ENCODE data around the gene UBE2G2. TPM values are rescaled to one million over a fixed set of nuclear protein-coding genes. Genes with fewer than 3 reads are reported as not detected.

The UBE2G2 gene
- total RNA-seq, 1 donor from 2014 or later, result 137 TPM

DNA sequence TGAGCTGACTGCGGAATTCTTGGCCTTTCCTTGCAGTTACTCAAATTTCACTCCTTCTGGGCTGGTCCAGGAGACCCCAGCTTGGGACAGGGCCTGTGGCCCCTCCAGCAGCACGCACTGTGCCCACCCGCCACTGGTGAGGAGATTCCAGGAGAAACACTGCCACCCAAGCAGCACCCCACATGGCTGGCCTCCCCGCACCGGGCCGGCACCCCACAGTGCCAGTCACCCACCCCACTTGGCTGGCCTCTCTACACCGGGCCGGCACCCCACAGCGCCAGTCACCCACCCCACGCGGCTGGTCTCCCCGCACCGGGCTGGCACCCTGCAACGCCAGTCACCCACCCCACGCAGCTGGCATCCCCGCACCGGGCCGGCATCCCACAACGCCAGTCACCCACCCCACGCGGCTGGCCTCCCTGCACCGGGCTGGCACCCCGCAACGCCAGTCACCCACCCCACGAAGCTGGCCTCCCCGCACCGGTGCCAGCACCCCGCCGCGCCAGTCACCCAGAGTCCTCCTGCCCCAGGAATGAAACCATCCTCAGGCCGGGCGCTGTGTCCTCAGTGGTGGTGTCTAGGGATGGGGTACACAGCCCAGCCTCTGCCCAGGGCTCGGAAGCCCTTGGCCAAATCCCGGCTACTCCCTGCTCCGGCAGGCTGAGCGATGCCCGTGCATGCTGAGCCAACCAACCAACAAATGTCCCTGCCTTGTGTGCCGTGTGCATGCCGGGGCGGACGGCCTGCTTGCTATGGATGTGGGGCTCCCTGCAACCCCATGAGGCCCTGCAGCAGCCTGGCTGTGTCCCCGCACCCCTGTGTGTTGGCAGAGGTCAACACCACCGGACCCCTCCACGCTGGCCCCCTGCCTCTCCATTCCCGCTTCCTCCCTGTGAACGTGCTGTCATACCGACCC, 51.6 kb downstream of the UBE2G2 start:
- intact Hi-C loops (cut with micrococcal nuclease), result no loop called here
- Mint-ChIP-seq H3K4me3 (no peak overlapping the region), H3K36me3 (ENCODE audit: low read depth) (no peaks in the 10 kb centered on the region), H3K27ac (no peak overlapping the region), H3K27me3 (ENCODE audit: insufficient read depth) (peaks cover 12% of the 10 kb centered on the region), H3K9me3 (no peaks in the 10 kb centered on the region), H3K4me1 (ENCODE audit: low read depth) (no peaks in the 10 kb centered on the region)
- no peak for DNase-seq (ENCODE audit: low spot score)

DNA sequence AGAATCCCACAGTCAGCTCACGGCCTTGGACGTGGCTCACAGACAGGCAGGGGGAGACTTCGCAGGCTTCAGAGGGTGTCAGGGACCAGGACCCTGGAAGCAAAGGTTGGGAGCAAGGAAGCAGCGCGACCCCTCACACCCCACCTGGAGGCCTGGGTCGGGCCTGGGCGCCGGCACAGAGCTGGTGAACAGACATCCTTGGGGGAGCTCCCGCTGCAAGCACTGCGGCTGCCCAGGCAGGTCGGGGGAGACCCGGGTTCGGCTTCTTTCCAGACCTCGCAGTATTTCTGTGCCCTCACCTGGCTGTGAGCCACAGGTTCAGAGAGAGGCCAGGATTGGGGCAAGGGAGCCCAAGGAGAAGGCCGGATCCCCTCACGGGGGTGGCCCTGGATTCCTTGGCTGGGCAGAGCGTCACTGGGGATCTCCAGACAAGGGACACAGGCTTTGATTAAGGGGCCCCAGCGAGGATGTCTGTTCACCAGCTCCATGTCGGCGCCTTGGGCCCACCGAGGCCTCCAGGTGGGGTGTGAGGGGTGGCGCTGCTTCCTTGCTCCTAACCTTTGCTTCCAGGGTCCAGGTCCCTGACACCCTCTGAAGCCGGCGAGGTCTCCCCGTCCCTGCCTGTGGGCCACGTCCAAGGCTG, 52.4 kb downstream of the UBE2G2 start:
- peaks cover 12% of the 10 kb centered on the region for H3K27me3 Mint-ChIP-seq (ENCODE audit: insufficient read depth)
- H3K36me3 Mint-ChIP-seq (ENCODE audit: low read depth), result no peaks in the 10 kb centered on the region
- H3K4me3 Mint-ChIP-seq, result no peak overlapping the region
- DNase-seq (ENCODE audit: low spot score), result no peak
- intact Hi-C loops (cut with micrococcal nuclease), result no loop called here
- H3K4me1 Mint-ChIP-seq (ENCODE audit: low read depth), result no peaks in the 10 kb centered on the region
- no peak overlapping the region for H3K27ac Mint-ChIP-seq
- no peaks in the 10 kb centered on the region for H3K9me3 Mint-ChIP-seq

DNA sequence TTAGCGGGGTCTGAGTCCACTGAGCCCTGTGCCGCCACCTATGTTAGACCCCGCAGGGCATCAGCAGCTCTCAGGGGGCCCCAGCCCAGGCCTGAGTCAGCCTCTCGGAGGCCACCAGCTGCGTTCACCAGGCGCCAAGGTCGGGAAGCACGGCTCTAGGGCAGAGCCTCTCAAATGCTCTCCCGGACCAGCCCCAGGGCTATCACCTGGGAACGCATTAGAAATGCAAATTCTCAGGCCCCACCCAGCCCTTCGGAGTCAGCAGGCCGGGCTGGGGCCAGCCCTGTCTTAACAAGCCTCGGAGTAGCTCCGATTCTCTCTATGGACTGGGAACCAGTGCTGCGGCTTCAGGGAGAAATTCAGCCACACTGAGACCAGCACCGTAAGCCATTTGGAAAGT, 53.0 kb downstream of the UBE2G2 start:
- H3K36me3 Mint-ChIP-seq (ENCODE audit: low read depth), result no peaks in the 10 kb centered on the region
- peaks cover 12% of the 10 kb centered on the region for H3K27me3 Mint-ChIP-seq (ENCODE audit: insufficient read depth)
- intact Hi-C loops (cut with micrococcal nuclease), result no loop called here
- no peaks in the 10 kb centered on the region for H3K4me1 Mint-ChIP-seq (ENCODE audit: low read depth)
- H3K9me3 Mint-ChIP-seq, result no peaks in the 10 kb centered on the region
- H3K27ac Mint-ChIP-seq, result no peak overlapping the region
- DNase-seq (ENCODE audit: low spot score), result no peak
- no peak overlapping the region for H3K4me3 Mint-ChIP-seq

DNA sequence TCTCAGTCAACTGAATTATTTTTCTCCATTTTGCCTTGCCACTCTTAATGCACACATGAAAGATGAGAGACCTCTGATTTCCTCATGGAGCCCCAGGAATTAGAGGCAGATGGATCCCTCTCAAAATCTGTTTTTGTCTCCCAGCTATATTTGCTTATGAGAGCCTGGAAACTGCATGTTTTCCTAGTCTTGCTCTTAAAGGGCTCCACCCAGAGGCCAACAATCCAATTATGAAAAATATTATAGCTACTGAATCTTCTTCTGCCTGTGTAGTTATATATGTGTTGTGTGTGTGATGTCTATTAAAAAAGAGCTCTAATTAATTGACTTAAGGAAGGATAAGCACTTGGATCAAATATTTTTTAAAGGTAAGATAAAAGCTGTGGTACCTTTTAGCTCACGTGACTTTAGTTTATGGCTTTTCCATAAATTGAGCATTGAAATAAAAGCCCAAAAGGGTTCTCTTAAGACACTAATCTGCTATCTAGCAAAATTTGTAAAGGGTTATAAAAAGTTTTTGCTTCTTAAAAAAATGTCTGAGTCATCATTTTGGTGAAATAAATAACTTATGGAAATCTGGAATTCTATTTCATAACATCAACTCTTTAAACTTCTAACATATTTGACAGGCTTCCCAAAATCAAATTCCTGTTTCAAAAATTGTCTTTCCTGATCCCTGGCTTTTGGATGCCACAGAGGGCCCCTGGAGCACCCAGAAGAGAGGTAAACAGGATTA, 59.0 kb downstream of the UBE2G2 start:
- Mint-ChIP-seq H3K27ac (no peak overlapping the region), H3K27me3 (ENCODE audit: insufficient read depth) (peaks cover 12% of the 10 kb centered on the region), H3K9me3 (no peaks in the 10 kb centered on the region), H3K4me3 (no peak overlapping the region), H3K36me3 (ENCODE audit: low read depth) (no peaks in the 10 kb centered on the region), H3K4me1 (ENCODE audit: low read depth) (no peaks in the 10 kb centered on the region)
- DNase-seq (ENCODE audit: low spot score), result no peak
- intact Hi-C loops (cut with micrococcal nuclease), result loop anchor here (1.0 to 5.0 kb wide), 2 partner anchors 50 to 232 kb away; no protein-coding TSS in a partner anchor

DNA sequence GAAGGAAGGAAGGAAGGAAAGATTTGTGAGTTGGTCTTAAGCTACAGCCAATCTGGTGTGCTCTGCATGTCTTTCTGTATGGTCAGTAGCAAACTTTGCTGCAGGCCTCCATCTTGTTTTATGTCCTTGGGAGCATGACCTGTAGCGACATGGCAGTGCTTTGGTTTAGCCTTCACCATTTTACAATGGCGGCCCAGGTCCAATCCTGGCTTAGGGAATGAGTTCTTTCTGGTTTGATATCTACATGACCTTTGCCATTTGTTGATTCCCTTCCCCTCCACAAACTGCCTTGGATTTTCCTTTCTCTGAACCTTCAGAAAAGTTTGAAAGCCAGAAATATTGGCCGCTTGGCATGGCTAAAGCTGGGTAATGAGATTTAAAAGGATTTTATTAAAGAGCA, 59.7 kb downstream of the UBE2G2 start:
- Mint-ChIP-seq H3K27ac (no peak overlapping the region), H3K4me1 (ENCODE audit: low read depth) (no peaks in the 10 kb centered on the region), H3K4me3 (no peak overlapping the region), H3K36me3 (ENCODE audit: low read depth) (no peaks in the 10 kb centered on the region), H3K9me3 (no peaks in the 10 kb centered on the region), H3K27me3 (ENCODE audit: insufficient read depth) (peaks cover 15% of the 10 kb centered on the region)
- DNase-seq (ENCODE audit: low spot score), result no peak
- intact Hi-C loops (cut with micrococcal nuclease), result loop anchor here (1.0 to 5.0 kb wide), 2 partner anchors 50 to 232 kb away; no protein-coding TSS in a partner anchor

DNA sequence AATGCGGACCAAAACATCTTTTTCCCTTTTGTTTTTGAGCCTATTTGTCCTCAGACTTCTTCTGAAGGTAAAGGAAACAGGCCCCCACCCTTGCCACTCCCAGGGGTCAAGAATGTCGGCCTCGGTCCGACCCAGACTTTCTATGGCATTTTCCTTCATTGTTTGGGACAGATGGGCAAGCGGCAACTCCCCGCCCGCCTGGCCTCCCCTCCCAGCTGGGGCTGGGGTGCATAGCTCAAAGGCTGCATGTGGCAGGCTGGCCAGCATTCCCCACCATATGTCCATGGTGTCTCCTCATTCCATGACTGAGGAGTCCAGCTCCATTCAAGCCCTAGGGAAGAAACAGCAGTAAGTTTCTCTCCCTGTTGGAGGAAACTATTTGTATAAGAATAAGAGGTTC, 60.9 kb downstream of the UBE2G2 start:
- H3K27ac Mint-ChIP-seq, result no peak overlapping the region

DNA sequence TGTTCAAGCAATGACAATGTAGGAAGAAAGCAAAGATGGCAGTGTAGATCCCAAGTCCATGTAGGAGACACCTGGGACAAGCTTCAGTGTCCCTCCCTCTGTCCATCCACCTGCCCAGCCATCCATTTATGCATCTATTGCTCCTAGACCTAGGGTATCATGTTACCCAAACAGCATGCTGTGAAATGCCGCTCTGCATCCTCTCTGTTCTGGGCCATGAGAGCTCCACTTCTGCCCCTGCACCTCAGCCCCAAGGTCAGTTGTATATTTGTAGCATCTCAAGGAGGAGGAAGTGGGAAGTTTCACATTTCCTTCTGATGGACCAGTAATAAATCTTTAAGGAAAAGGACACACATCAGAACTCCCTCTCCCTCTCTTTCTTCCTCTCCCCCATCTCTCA, 62.3 kb downstream of the UBE2G2 start:
- H3K27me3 Mint-ChIP-seq (ENCODE audit: insufficient read depth), result peaks cover 12% of the 10 kb centered on the region
- no peaks in the 10 kb centered on the region for H3K4me1 Mint-ChIP-seq (ENCODE audit: low read depth)
- no peaks in the 10 kb centered on the region for H3K9me3 Mint-ChIP-seq
- H3K4me3 Mint-ChIP-seq, result no peak overlapping the region
- no peaks in the 10 kb centered on the region for H3K36me3 Mint-ChIP-seq (ENCODE audit: low read depth)
- DNase-seq (ENCODE audit: low spot score), result no peak
- no peak overlapping the region for H3K27ac Mint-ChIP-seq
- intact Hi-C loops (cut with micrococcal nuclease), result no loop called here

More for the DNA sequence above, 60.9 kb downstream of the UBE2G2 start:
- Mint-ChIP-seq H3K27me3 (ENCODE audit: insufficient read depth) (peaks cover 12% of the 10 kb centered on the region), H3K36me3 (ENCODE audit: low read depth) (no peaks in the 10 kb centered on the region), H3K4me3 (no peak overlapping the region), H3K4me1 (ENCODE audit: low read depth) (no peaks in the 10 kb centered on the region), H3K9me3 (no peaks in the 10 kb centered on the region)
- intact Hi-C loops (cut with micrococcal nuclease), result loop anchor here (5.0 kb wide), 1 partner anchor 52 kb away; no protein-coding TSS in a partner anchor
- DNase-seq (ENCODE audit: low spot score), result no peak

DNA sequence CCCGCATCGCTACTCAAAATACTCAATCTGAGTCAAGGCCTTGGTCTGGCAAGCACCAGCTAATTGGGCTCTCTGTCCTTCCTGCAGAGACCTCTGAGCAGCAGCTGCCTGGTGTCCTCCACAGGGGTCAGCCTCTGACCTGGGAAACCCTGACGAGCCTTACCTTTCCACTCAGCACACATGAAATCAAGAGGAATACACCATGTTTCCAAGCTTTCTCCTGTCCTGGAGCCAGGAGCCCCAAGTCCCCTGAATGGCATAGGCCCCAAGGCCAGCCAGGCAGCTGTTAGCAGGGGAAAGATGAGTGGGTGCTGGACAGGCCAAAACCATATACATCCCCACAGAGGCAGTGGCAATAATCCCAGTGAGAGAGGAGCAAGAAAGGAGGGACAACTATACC, 63.0 kb downstream of the UBE2G2 start:
- Mint-ChIP-seq H3K27me3 (ENCODE audit: insufficient read depth) (peaks cover 12% of the 10 kb centered on the region), H3K4me3 (no peak overlapping the region), H3K9me3 (no peaks in the 10 kb centered on the region), H3K27ac (no peak overlapping the region), H3K4me1 (ENCODE audit: low read depth) (no peaks in the 10 kb centered on the region), H3K36me3 (ENCODE audit: low read depth) (no peaks in the 10 kb centered on the region)
- no peak for DNase-seq (ENCODE audit: low spot score)
- intact Hi-C loops (cut with micrococcal nuclease), result no loop called here

DNA sequence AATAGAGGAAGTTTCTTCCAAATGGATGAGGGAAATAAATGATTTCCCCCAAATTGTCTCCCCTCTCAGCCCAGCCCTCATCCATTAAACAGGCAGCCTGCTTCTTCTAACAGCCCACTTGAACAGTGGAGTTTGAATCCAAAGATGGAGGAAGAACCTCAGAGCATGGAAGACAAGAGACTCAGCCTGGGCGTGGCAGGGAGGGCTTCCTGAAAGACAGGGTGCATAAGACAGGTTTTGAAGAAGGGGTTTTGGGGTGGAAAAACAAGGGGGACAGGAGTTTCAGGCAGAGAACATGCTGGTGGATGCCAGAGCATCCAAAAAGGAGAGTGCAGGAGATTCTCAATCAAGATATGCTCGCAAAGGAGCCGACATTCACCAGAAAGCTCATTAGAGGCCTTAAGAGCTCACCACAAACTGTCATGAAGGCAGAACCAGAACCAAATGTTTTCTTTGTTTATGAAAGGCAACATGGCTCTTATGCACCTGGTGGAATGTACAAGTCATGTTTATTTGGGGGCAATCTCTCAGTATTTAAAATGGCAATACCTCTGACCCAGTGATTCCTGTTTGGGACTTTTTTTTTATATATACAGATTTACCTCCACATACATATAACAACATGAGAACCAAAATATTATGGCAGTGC, 63.8 kb downstream of the UBE2G2 start:
- no peak overlapping the region for H3K4me3 Mint-ChIP-seq
- H3K27me3 Mint-ChIP-seq (ENCODE audit: insufficient read depth), result peaks cover 14% of the 10 kb centered on the region
- DNase-seq (ENCODE audit: low spot score), result no peak
- H3K36me3 Mint-ChIP-seq (ENCODE audit: low read depth), result no peaks in the 10 kb centered on the region
- no peaks in the 10 kb centered on the region for H3K4me1 Mint-ChIP-seq (ENCODE audit: low read depth)
- H3K9me3 Mint-ChIP-seq, result no peaks in the 10 kb centered on the region
- intact Hi-C loops (cut with micrococcal nuclease), result no loop called here
- no peak overlapping the region for H3K27ac Mint-ChIP-seq

DNA sequence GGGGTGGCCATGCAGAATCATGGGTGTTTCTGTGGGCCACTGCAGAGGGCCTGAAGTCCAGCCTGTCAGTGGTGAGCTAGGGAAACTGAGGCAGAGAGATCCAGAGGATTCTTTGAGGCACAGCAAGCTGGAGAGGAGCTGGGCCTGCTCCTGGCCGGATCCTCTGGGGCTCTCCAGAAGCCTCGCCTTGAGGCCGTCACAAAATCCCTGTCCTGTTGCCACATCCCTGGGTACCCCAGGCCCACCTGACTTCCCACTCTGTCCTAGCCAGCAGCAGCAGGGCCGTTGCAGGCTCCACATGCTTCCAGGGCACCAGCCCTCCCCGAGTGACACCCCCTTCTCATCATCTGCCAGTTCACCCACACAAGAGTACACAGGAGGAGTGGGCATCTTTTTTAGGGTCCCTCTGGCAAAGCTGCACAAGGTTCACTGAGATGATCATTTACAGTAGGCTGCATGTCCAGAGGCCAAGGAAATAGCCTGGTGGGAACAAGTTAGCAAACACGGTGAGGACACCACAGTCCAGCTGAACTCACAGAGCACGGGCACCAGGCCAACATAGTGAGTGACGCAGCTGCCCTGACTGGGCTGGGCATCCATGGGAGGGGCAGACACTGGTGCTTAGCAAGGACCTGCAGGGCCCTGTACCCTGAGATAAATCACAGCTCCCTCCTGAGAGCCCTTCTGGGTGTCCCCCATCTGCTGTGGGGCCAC, 65.2 kb downstream of the UBE2G2 start:
- Mint-ChIP-seq H3K27me3 (ENCODE audit: insufficient read depth) (peaks cover 10% of the 10 kb centered on the region), H3K9me3 (no peaks in the 10 kb centered on the region), H3K4me1 (ENCODE audit: low read depth) (no peaks in the 10 kb centered on the region), H3K27ac (no peak overlapping the region), H3K36me3 (ENCODE audit: low read depth) (no peaks in the 10 kb centered on the region), H3K4me3 (no peak overlapping the region)
- intact Hi-C loops (cut with micrococcal nuclease), result no loop called here
- no peak for DNase-seq (ENCODE audit: low spot score)

DNA sequence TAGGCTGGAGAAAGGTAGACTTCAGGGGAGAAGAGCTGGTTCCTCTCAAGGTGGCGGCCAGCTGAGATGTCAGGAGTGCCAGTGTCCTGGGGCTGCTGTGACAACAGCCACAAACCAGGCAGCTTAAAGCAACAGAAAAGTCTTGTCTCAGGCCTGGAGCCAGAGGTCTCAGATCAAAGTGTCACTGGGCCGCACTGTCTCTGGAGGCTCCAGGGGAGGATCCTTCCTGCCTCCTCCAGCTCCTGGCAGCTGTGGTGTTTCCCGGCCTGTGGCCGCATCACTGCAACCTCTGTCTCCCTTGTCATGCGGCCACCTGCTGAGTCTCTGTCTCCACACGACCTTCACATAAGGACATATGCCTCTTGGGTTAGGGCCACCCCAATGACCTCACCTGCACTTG, 65.8 kb downstream of the UBE2G2 start:
- H3K9me3 Mint-ChIP-seq, result no peaks in the 10 kb centered on the region
- H3K27me3 Mint-ChIP-seq (ENCODE audit: insufficient read depth), result peaks cover 10% of the 10 kb centered on the region
- H3K36me3 Mint-ChIP-seq (ENCODE audit: low read depth), result no peaks in the 10 kb centered on the region
- H3K27ac Mint-ChIP-seq, result no peak overlapping the region
- intact Hi-C loops (cut with micrococcal nuclease), result no loop called here
- H3K4me3 Mint-ChIP-seq, result no peak overlapping the region
- H3K4me1 Mint-ChIP-seq (ENCODE audit: low read depth), result no peaks in the 10 kb centered on the region
- DNase-seq (ENCODE audit: low spot score), result no peak

DNA sequence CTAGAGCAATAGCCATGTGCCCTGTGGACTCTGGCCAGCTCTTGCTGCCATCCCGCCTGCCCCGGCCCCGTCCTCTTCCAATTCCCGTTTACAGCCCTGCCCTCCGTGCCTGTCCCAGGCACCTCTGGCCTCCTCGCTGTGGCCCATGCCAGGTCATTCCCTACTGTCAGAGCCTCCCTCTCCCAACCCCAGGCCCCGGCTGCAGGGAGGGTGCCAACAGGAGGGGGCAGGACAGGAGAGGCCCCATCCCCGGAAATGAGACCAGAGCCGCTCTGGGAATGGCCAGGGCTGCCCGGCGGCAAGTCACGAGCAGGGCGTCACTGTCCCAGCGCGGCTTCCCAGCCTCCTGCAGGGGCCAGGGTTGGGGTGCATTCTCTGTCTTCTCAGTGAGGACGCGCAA, 66.8 kb downstream of the UBE2G2 start:
- no peak overlapping the region for H3K4me3 Mint-ChIP-seq
- H3K4me1 Mint-ChIP-seq (ENCODE audit: low read depth), result no peaks in the 10 kb centered on the region
- H3K36me3 Mint-ChIP-seq (ENCODE audit: low read depth), result no peaks in the 10 kb centered on the region
- peaks cover 10% of the 10 kb centered on the region for H3K27me3 Mint-ChIP-seq (ENCODE audit: insufficient read depth)
- DNase-seq (ENCODE audit: low spot score), result no peak
- no peak overlapping the region for H3K27ac Mint-ChIP-seq
- H3K9me3 Mint-ChIP-seq, result no peaks in the 10 kb centered on the region
- intact Hi-C loops (cut with micrococcal nuclease), result no loop called here
